GM12873 (cell line): Measurements from ENCODE around the gene OSGEPL1.

Source experiments
- TF ChIP-seq, protein P1 (sequence below): IDR thresholded peaks from 2 replicates; pipeline ENCODE4 v1.5.1; 2012; ENCODE audit warnings: low read depth, mild to moderate bottlenecking, moderate library complexity, low read length, control low read depth; ENCODE audit not compliant: insufficient read depth; ENCODE audit errors: missing control alignments

OSGEPL1 gene

DNA sequence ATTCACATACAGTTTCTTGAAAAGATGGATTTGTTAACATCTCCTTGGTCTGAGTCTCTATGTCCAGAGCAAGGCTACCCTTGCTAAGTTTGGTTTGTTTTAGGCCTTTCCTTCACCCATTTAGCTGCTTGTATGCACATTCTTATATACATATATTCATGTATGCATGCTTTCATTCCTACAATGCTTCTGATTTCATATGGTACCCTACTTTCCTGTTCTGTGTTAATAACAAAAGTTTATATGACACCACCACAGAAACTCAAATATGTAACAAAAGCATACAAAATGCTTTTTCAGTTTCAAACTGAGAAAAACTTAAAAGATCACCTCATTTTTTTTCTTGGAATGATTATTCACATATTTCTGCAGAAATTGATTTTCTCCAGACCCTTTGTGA lies 39.4 kb downstream of the OSGEPL1 start:
- TF ChIP-seq, protein P1, sequence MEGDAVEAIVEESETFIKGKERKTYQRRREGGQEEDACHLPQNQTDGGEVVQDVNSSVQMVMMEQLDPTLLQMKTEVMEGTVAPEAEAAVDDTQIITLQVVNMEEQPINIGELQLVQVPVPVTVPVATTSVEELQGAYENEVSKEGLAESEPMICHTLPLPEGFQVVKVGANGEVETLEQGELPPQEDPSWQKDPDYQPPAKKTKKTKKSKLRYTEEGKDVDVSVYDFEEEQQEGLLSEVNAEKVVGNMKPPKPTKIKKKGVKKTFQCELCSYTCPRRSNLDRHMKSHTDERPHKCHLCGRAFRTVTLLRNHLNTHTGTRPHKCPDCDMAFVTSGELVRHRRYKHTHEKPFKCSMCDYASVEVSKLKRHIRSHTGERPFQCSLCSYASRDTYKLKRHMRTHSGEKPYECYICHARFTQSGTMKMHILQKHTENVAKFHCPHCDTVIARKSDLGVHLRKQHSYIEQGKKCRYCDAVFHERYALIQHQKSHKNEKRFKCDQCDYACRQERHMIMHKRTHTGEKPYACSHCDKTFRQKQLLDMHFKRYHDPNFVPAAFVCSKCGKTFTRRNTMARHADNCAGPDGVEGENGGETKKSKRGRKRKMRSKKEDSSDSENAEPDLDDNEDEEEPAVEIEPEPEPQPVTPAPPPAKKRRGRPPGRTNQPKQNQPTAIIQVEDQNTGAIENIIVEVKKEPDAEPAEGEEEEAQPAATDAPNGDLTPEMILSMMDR: no peak

DNA sequence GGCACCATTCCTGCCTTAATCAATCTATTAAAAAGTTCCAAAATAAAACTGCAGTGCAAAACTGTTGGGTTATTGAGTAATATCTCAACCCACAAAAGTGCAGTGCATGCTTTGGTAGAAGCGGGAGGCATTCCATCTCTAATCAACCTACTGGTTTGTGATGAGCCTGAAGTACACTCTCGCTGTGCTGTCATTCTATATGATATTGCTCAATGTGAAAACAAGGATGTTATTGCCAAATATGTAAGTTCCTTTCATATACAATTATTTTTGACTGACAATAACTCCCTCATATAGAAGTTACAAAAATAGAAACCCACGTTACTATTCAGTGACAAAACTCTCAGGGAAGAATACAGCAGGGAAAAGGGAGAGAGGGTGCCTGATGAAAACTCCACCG lies 43.0 kb downstream of the OSGEPL1 start:
- TF ChIP-seq, protein P1: no peak

DNA sequence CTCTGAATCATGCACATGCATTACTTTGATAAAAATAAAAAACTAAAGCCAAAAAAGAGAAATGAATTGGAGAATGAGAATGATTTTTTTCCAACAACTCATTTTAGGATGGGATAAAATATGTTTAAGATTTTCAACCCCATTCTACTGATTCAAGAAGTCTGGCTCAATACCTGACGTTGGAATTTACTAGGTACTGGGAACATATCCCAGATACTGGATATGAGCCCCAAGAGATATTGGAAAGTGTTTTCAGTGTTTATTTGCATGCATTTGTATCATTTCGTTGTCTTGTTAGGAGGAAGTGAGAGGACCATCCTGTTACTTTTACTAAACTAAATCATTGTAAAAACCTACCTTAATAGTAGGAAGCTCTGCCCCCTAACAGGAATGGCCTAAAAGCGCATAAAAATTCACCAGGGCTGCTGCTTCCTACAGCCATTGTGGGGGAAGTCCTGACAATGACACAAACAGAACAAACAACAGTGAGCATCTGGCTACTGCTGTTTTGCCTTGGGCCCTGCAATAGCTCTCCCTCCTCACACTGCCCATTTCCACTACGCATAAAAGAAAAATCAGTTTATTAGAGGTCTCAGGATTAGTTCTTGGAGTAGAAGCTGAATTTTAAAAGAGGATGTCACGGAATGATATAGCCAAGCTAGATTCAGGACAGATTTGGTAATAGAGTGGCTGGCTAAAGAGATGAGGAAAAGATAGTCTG lies 52.9 kb downstream of the OSGEPL1 start:
- TF ChIP-seq, protein P1: no peak

DNA sequence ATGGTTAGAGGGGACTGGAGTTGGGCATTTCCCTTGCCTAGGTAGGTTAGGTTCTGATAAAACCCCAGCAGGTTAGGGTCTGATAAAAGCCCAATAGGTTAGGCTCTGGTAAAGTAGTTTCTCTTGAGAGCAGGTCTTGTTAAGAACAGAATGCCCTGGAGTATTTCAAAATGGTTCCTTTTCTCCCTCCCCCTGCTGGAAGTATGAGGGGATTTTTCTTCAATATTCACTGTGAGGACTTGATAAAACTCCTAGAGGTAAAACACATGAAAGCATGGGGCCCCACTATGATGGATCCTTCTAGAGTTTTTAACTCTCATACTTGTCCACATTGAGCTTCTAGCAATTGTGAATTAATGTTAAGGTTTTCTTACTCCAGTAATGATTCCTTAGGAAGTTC lies 60.5 kb downstream of the OSGEPL1 start:
- TF ChIP-seq, protein P1: peak; percentile 9

DNA sequence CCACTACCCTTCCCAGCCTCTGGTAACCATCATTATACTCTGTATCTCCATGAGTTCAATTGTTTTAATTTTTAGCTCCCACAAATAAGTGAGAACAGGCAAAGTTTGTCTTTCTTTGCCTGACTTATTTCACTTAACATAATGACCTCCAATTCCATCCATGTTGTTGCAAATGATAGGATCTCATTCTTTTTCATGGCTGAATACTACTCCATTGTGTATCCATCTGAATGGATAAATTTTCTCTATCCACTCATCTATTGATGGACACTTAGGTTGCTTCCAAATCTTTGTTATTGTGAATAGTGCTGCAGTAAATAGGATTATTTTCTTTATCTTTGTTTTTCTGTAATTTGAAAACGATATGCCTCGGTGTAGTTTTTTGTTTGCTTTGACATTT lies 61.9 kb downstream of the OSGEPL1 start:
- TF ChIP-seq, protein P1: no peak

DNA sequence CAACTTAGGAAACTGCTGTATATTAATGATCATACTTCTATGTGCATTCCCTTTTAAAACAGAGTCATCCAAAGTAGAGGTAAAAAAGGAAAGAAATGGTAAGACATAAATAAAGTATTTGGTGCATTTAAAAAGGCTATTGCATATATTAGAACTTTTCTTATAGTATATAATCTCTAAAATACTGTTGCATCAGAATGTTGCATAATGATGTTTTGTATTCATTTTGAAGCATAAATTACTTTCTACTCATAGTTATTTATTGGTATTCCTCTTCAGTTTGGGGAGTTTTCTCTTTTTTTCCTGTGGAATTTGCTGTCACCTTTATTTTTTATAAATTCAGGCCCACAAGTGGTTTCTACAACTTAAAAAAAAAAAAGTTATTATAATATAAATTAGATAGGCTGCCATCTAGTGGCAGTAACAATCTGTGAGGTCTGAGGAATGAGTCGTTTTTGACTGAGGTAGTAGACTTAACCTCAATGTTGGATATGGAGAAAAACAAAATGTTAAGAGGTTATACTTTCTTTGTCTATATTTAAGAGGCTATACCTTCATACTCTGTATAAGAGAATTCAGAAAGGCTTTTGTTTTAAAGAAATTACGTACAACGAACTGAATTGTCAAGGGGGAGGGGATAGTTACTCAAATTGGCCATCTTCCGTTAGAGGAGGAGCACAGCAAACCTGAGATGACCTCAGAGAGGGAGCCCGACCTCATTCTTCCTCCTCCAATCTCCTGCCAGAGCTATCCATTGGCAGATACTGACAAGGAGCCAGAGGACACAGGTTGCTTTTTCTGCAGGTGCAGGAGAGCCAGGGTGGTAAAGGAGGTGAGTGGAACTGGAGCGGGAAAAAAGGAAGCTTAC lies 64.3 kb downstream of the OSGEPL1 start:
- TF ChIP-seq, protein P1: peak; percentile 38
